GM12878 (cell line): Measurements from ENCODE around the gene DISP2. TPM values are rescaled to one million over a fixed set of nuclear protein-coding genes. Genes with fewer than 3 reads are reported as not detected.

Experiments
- ATAC-seq: fragments of 200-7000 bp; cut with Tn5 transposase; 3 replicates; pipeline ENCODE4 v1.9.1; 2020; ENCODE audit warnings: mild to moderate bottlenecking, moderate library complexity
- BruUV-seq: library from RNA; stranded (reverse); fragments of 400-500 nt; replicated peaks from 2 replicates; lab custom pipeline; 2021; lab: Mats Ljungman, UMichigan
- CTCF ChIA-PET: fragments of 300-600 bp; sonication (Branson Sonifier 250); formaldehyde crosslinking; extraction: SDS; loops from one replicate; lab custom pipeline; 2021; ENCODE audit warnings: inconsistent platforms; lab: Yijun Ruan, JAX
- POLR2A ChIA-PET: fragments of 350-600 bp; formaldehyde crosslinking; extraction: SDS; loops from one replicate; lab custom pipeline; 2021; ENCODE audit warnings: inconsistent platforms; lab: Charles Lee
- RAD21 ChIA-PET: fragments of 300-600 bp; sonication (Branson Sonifier 250); formaldehyde crosslinking; loops from one replicate; lab custom pipeline; 2023; ENCODE audit warnings: antibody characterized with exemption; ENCODE audit not compliant: unreplicated experiment; lab: Charles Lee
- SMC1A ChIA-PET: fragments of 300-600 bp; sonication (Branson Sonifier 250); formaldehyde crosslinking; loops from one replicate; lab custom pipeline; 2023; ENCODE audit not compliant: unreplicated experiment, uncharacterized antibody; lab: Charles Lee
- DNase-seq: peaks from one replicate; pipeline ENCODE4 v3.0.0-alpha.2; 2011; ENCODE audit warnings: low read depth, low spot score
- FAIRE-seq: peaks from 3 replicates; lab custom pipeline; 2011; peaks lifted over from hg19 to GRCh38; lab: Jason Lieb, UNC
- H2AFZ ChIP-seq: 2 replicates; pipeline ENCODE4 v1.6.0; 2011; ENCODE audit warnings: low read depth, low read length, control low read depth; ENCODE audit not compliant: control insufficient read depth
- H3K27ac ChIP-seq: 2 replicates; pipeline ENCODE4 v1.5.1; 2011; ENCODE audit warnings: control low read depth; ENCODE audit not compliant: control insufficient read depth, insufficient read depth
- H3K27me3 ChIP-seq, 2 experiments: replicated peaks in 1 of 2; 2 replicates each; pipeline versions ENCODE4 v1.6.0 to v1.6.1; 2011; ENCODE audit warnings: low read length in 1 of 2; ENCODE audit not compliant: control insufficient read depth in 2 of 2, insufficient read depth in 2 of 2
- H3K36me3 ChIP-seq, 2 experiments: 2 replicates each; pipeline ENCODE4 v1.5.1; 2011; ENCODE audit warnings: low read length in 1 of 2; ENCODE audit not compliant: control insufficient read depth in 2 of 2, insufficient read depth in 2 of 2
- H3K4me1 ChIP-seq: 2 replicates; pipeline ENCODE4 v1.6.1; 2011; ENCODE audit warnings: mild to moderate bottlenecking, low read length, moderate library complexity, mixed read lengths; ENCODE audit not compliant: control insufficient read depth, insufficient read depth
- H3K4me2 ChIP-seq: 2 replicates; pipeline ENCODE4 v1.6.0; 2011; ENCODE audit warnings: control low read depth; ENCODE audit not compliant: control insufficient read depth, insufficient read depth
- H3K4me3 ChIP-seq: fragments of 200-600 bp; sonication (generic); 2 replicates; pipeline ENCODE4 v1.5.1; 2016
- H3K79me2 ChIP-seq: 2 replicates; pipeline ENCODE4 v1.6.0; 2011; ENCODE audit warnings: low read length; ENCODE audit not compliant: control insufficient read depth, insufficient read depth
- H3K9ac ChIP-seq: 2 replicates; pipeline ENCODE4 v1.8.0; 2011; ENCODE audit warnings: low read length, control low read depth, mixed read lengths; ENCODE audit not compliant: control insufficient read depth, insufficient read depth
- H3K9me3 ChIP-seq: replicated peaks from 3 replicates; pipeline ENCODE4 v1.5.1; 2011; ENCODE audit warnings: mild to moderate bottlenecking, low read length; ENCODE audit not compliant: control insufficient read depth, insufficient read depth
- H4K20me1 ChIP-seq: 2 replicates; pipeline ENCODE4 v1.6.0; 2011; ENCODE audit not compliant: control insufficient read depth, insufficient read depth
- ATF7 ChIP-seq: fragments of 450-650 bp; IDR thresholded peaks from 2 replicates; pipeline ENCODE4 v1.6.1; 2016; ENCODE audit warnings: low read depth, mild to moderate bottlenecking
- BMI1 ChIP-seq: fragments of 450-650 bp; IDR thresholded peaks from 2 replicates; pipeline ENCODE4 v1.6.1; 2016; ENCODE audit warnings: mild to moderate bottlenecking, moderate library complexity, borderline replicate concordance
- CBX5 ChIP-seq: sonication (generic); IDR thresholded peaks from 2 replicates; pipeline ENCODE4 v1.6.1; 2016; ENCODE audit warnings: low read depth, moderate library complexity, mild to moderate bottlenecking, inconsistent platforms
- CHD2 ChIP-seq: IDR thresholded peaks from 2 replicates; pipeline ENCODE4 v1.6.1; 2011; ENCODE audit warnings: low read depth, low read length, improper control_type of control experiment, borderline replicate concordance
- CHD4 ChIP-seq: fragments of 200-600 bp; sonication (generic); IDR thresholded peaks from 2 replicates; pipeline ENCODE4 v1.6.1; 2016; ENCODE audit warnings: mild to moderate bottlenecking
- ETV6 ChIP-seq, 2 experiments: fragments of 450-650 bp in 1 of 2; IDR thresholded peaks in 1 of 2; conservative IDR thresholded peaks in 1 of 2; 2 replicates each; pipeline ENCODE4 v1.6.1; 2014; ENCODE audit warnings: antibody characterized with exemption in 1 of 2, borderline replicate concordance in 1 of 2, low read depth in 1 of 2, mild to moderate bottlenecking in 1 of 2, moderate library complexity in 1 of 2
- JUND ChIP-seq: IDR thresholded peaks from 2 replicates; pipeline ENCODE4 v1.6.1; 2012; ENCODE audit warnings: low read depth, mild to moderate bottlenecking, low read length, improper control_type of control experiment, moderate library complexity
- PML ChIP-seq: IDR thresholded peaks from 2 replicates; pipeline ENCODE4 v1.6.1; 2012; ENCODE audit warnings: low read length, inconsistent platforms
- POU2F2 ChIP-seq: IDR thresholded peaks from 3 replicates; pipeline ENCODE4 v1.6.1; 2011; ENCODE audit warnings: low read depth, mild to moderate bottlenecking, low read length, borderline replicate concordance
- RCOR1 ChIP-seq: conservative IDR thresholded peaks from 2 replicates; pipeline ENCODE4 v1.6.1; 2012; ENCODE audit warnings: low read depth, low read length, improper control_type of control experiment
- SMAD5 ChIP-seq: IDR thresholded peaks from 2 replicates; pipeline ENCODE4 v1.6.1; 2016; ENCODE audit warnings: antibody characterized with exemption, low read depth
- SMARCA5 ChIP-seq: fragments of 450-650 bp; IDR thresholded peaks from 2 replicates; pipeline ENCODE4 v1.6.1; 2017; ENCODE audit warnings: mild to moderate bottlenecking
- TAF1 ChIP-seq: IDR thresholded peaks from 2 replicates; pipeline ENCODE4 v1.6.1; 2011; ENCODE audit warnings: mild to moderate bottlenecking, low read depth, low read length, borderline replicate concordance
- TCF12 ChIP-seq: IDR thresholded peaks from 2 replicates; pipeline ENCODE4 v1.6.1; 2011; ENCODE audit warnings: low read depth, mild to moderate bottlenecking, low read length
- ZNF274 ChIP-seq: IDR thresholded peaks from one replicate; pipeline ENCODE4 v1.8.0; 2011; ENCODE audit not compliant: insufficient read length, insufficient read depth
- WGBS: methylation state at CpG from one replicate; pipeline ENCODE4 v1.1.6; 2016; ENCODE audit warnings: low lambda C conversion rate; ENCODE audit not compliant: insufficient replicate concordance, insufficient coverage; ENCODE audit errors: missing lambda C conversion rate; 5-methylcytosine and 5-hydroxymethylcytosine counted together
- in situ Hi-C: fragments of 300-500 bp; cut with MboI; formaldehyde crosslinking; loops from 9 replicates; pipeline ENCODE4 v1.14.3; 2018; ENCODE audit warnings: mixed read lengths
- intact Hi-C: fragments of 100-400 bp; cut with micrococcal nuclease; formaldehyde crosslinking; loops from one replicate; pipeline ENCODE4 v1.14.2; 2022; ENCODE audit not compliant: unreplicated experiment
- polyA plus RNA-seq, 11 experiments: library from polyadenylated mRNA; depleted of rRNA in 4 of 11; unstranded in 6 of 11; stranded (reverse) in 5 of 11; fragments of >200 nt; fragmentation: Nextera tagmentation in 4 of 11; fragmentation: Illumina TruSeq in 1 of 11; extraction: Ambion mirVana in 4 of 11; extraction: Trizol in 1 of 11; gene quantifications; 1 replicate in 1 of 11; 2 replicates in 10 of 11; pipeline versions ENCODE4 v1.2.1 to v1.2.3, GENCODE V29; 2011 to 2016; ENCODE audit warnings: inconsistent platforms in 2 of 11, missing spikeins in 2 of 11, low read depth in 1 of 11
- total RNA-seq, 4 experiments: library from RNA; depleted of rRNA in 3 of 4; stranded (reverse); fragments of >200 nt in 3 of 4; fragmentation: Illumina TruSeq in 1 of 4; extraction: Trizol in 1 of 4; gene quantifications; 2 replicates each; pipeline versions ENCODE4 v1.2.1 to v1.2.3, GENCODE V29; 2013 to 2021
- TF ChIP-seq, protein P1 (sequence below): IDR thresholded peaks from 2 replicates; pipeline ENCODE4 v1.6.1; 2012; ENCODE audit warnings: low read length, inconsistent platforms
- TF ChIP-seq, protein P2 (sequence below): fragments of 450-650 bp; IDR thresholded peaks from 2 replicates; pipeline ENCODE4 v1.6.1; 2017; ENCODE audit warnings: mild to moderate bottlenecking
- TF ChIP-seq, protein P3 (sequence below): IDR thresholded peaks from 2 replicates; pipeline ENCODE4 v1.6.1; 2012; ENCODE audit warnings: low read depth, low read length, improper control_type of control experiment

DISP2 gene
- total and polyA plus RNA-seq, 10 of the 15 experiments (the other 5 are each of a cell fraction or from before 2014, with no cell fraction given), result under 0.01 to 0.20 (median 0.12) TPM; not detected in 7

DNA sequence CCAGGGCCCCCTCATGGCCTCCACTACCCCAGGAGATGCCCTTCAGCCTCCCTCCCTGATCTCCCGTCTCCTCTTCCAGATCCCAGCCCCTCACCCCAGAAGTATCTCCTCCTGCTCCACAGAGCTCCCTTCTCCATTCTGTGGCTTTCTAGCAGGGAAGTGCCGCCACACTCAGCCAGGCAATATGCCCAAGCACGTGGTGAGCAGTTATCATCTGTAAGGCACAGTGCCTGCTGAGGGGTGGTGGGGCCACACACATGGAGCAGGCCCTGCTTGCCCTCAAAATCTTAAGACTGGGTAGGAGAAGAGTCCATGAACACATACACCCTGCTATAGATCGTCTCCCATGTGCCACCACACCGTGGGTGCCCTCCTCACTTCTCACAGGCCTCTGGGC lies 9.5 kb upstream of the DISP2 start:
- Histone ChIP-seq H3K4me2 (no peak overlapping the region), H4K20me1 (no peaks in the 10 kb centered on the region), H3K9me3 (no peaks in the 10 kb centered on the region), H3K27ac (no peak overlapping the region), H3K27me3 (peaks cover 0 to 2% of the 10 kb centered on the region in 2 experiments; a peak in 1 of 4 replicates), H3K4me3 (no peak overlapping the region), H3K79me2 (no peaks in the 10 kb centered on the region), H3K36me3 (no peaks in the 10 kb centered on the region), H3K9ac (no peak overlapping the region), H2AFZ (no peak overlapping the region), H3K4me1 (no peaks in the 10 kb centered on the region)
- ChIA-PET POLR2A (no interaction called here), SMC1A (no interaction called here), CTCF (interaction anchor here (0.5 to 2.0 kb wide), 3 partner anchors 10 to 72 kb away, joined by 3 to 6 read pairs (median 3); no protein-coding TSS in a partner anchor), RAD21 (no interaction called here)
- intact Hi-C loops, result loop anchor here (10.0 kb wide), 1 partner anchor 156 kb away; no protein-coding TSS in a partner anchor
- ATAC-seq, result no peak
- WGBS, result 22% methylated on average over 5 of the region's 5 CpGs
- BruUV-seq, result no TSS peak
- DNase-seq, result no peak
- no peak for FAIRE-seq
- in situ Hi-C loops, result loop anchor here (5.0 kb wide), 1 partner anchor 74 kb away; no protein-coding TSS in a partner anchor
- TF ChIP-seq JUND (no peak), RCOR1 (no peak), ZNF274 (no peak), TAF1 (no peak), CHD4 (no peak), ETV6 (conservative IDR thresholded peaks at IDR 0.05 in 1 of 2, IDR thresholded peaks at IDR 0.05 in 1 of 2; ENCODE audit: borderline replicate concordance in 1 of 2, low read depth in 1 of 2) (no peak), BMI1 (no peak), POU2F2 (no peak), PML (no peak), SMAD5 (no peak), ATF7 (no peak), CBX5 (no peak), SMARCA5 (no peak), CHD2 (no peak), TCF12 (no peak)
- TF ChIP-seq, protein P1, sequence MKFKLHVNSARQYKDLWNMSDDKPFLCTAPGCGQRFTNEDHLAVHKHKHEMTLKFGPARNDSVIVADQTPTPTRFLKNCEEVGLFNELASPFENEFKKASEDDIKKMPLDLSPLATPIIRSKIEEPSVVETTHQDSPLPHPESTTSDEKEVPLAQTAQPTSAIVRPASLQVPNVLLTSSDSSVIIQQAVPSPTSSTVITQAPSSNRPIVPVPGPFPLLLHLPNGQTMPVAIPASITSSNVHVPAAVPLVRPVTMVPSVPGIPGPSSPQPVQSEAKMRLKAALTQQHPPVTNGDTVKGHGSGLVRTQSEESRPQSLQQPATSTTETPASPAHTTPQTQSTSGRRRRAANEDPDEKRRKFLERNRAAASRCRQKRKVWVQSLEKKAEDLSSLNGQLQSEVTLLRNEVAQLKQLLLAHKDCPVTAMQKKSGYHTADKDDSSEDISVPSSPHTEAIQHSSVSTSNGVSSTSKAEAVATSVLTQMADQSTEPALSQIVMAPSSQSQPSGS, result no peak
- TF ChIP-seq, protein P2, sequence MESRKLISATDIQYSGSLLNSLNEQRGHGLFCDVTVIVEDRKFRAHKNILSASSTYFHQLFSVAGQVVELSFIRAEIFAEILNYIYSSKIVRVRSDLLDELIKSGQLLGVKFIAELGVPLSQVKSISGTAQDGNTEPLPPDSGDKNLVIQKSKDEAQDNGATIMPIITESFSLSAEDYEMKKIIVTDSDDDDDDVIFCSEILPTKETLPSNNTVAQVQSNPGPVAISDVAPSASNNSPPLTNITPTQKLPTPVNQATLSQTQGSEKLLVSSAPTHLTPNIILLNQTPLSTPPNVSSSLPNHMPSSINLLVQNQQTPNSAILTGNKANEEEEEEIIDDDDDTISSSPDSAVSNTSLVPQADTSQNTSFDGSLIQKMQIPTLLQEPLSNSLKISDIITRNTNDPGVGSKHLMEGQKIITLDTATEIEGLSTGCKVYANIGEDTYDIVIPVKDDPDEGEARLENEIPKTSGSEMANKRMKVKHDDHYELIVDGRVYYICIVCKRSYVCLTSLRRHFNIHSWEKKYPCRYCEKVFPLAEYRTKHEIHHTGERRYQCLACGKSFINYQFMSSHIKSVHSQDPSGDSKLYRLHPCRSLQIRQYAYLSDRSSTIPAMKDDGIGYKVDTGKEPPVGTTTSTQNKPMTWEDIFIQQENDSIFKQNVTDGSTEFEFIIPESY, result no peak
- TF ChIP-seq, protein P3, sequence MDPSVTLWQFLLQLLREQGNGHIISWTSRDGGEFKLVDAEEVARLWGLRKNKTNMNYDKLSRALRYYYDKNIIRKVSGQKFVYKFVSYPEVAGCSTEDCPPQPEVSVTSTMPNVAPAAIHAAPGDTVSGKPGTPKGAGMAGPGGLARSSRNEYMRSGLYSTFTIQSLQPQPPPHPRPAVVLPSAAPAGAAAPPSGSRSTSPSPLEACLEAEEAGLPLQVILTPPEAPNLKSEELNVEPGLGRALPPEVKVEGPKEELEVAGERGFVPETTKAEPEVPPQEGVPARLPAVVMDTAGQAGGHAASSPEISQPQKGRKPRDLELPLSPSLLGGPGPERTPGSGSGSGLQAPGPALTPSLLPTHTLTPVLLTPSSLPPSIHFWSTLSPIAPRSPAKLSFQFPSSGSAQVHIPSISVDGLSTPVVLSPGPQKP, result no peak
